GM18511 (cell line): ENCODE results near the gene BRI3BP.
A peak's percentile ranks its signal among the peaks of the same experiment; 100 is the strongest.

Source experiments
- ATAC-seq: cut with Tn5 transposase; IDR thresholded peaks from one replicate; pipeline ENCODE4 v1.9.1; 2021; ENCODE audit warnings: mild to moderate bottlenecking, moderate library complexity; ENCODE audit not compliant: unreplicated experiment

The BRI3BP gene

GRCh38 chr12:124993626-124994436, at the start of gene BRI3BP:
Gene BRI3BP (plus strand): TSS chr12:124993645. CDS start chr12:124993791, 146 bp downstream.
- peak; percentile 60 for ATAC-seq

GRCh38 chr12:124946447-124946793, 47.0 kb upstream of the BRI3BP start:
- ATAC-seq, result no peak

- ATAC-seq, result no peak
Measured at GRCh38 chr12:124947013-124947412, 46.4 kb upstream of the BRI3BP start.

- no peak for ATAC-seq
Measured at GRCh38 chr12:124947561-124948398, 45.7 kb upstream of the BRI3BP start.

- no peak for ATAC-seq
Measured at GRCh38 chr12:124949066-124949465, 44.4 kb upstream of the BRI3BP start.

GRCh38 chr12:124949779-124950728, 43.4 kb upstream of the BRI3BP start:
- ATAC-seq, result no peak

- ATAC-seq, result no peak
Measured at GRCh38 chr12:124952295-124952694, 41.1 kb upstream of the BRI3BP start.

GRCh38 chr12:124952801-124953200, 40.6 kb upstream of the BRI3BP start:
- no peak for ATAC-seq

- no peak for ATAC-seq
Measured at GRCh38 chr12:124953689-124954405, 39.6 kb upstream of the BRI3BP start.

GRCh38 chr12:124954771-124955170, 38.7 kb upstream of the BRI3BP start:
- no peak for ATAC-seq

GRCh38 chr12:124956571-124956970, 36.9 kb upstream of the BRI3BP start:
- ATAC-seq, result no peak

GRCh38 chr12:124961055-124961454, 32.4 kb upstream of the BRI3BP start:
- ATAC-seq, result no peak

- no peak for ATAC-seq
Measured at GRCh38 chr12:124963211-124963610, 30.2 kb upstream of the BRI3BP start.

GRCh38 chr12:124964251-124964650, 29.2 kb upstream of the BRI3BP start:
- ATAC-seq, result no peak

- no peak for ATAC-seq
Measured at GRCh38 chr12:124964836-124965462, 28.5 kb upstream of the BRI3BP start.

GRCh38 chr12:124967016-124967739, 26.3 kb upstream of the BRI3BP start:
- no peak for ATAC-seq

GRCh38 chr12:124968656-124969055, 24.8 kb upstream of the BRI3BP start:
- ATAC-seq, result no peak

- ATAC-seq, result no peak
Measured at GRCh38 chr12:124970647-124971402, 22.6 kb upstream of the BRI3BP start.
